GM21526 (cell line): ENCODE results near the gene SOWAHB.

Experiments
- ATAC-seq: cut with Tn5 transposase; IDR thresholded peaks from one replicate; pipeline ENCODE4 v1.9.1; 2021; ENCODE audit warnings: moderate library complexity; ENCODE audit not compliant: unreplicated experiment, low FRiP score

Gene SOWAHB

GRCh38 chr4:76856243-76857073, 41.5 kb downstream of the SOWAHB start:
- ATAC-seq, result no peak

- no peak for ATAC-seq
Measured at GRCh38 chr4:76854858-76855257, 43.1 kb downstream of the SOWAHB start.

- ATAC-seq, result no peak
Measured at GRCh38 chr4:76851375-76851774, 46.6 kb downstream of the SOWAHB start.

- ATAC-seq, result no peak
Measured at GRCh38 chr4:76850010-76850441, 47.9 kb downstream of the SOWAHB start.
